HG03066 (cell line): ENCODE results near the gene SIGLEC5.

Experiments
- ATAC-seq: cut with Tn5 transposase; IDR thresholded peaks from one replicate; pipeline ENCODE4 v1.9.1; 2021; ENCODE audit warnings: low read depth; ENCODE audit not compliant: unreplicated experiment

SIGLEC5 gene

GRCh38 chr19:51628153-51628939 is 1.9 kb downstream of the SIGLEC5 start:
- ATAC-seq = no peak

GRCh38 chr19:51627491-51628138 is 2.6 kb downstream of the SIGLEC5 start:
- no peak for ATAC-seq

GRCh38 chr19:51626675-51627074 is 3.5 kb downstream of the SIGLEC5 start:
- no peak for ATAC-seq

- ATAC-seq = no peak
Measured at GRCh38 chr19:51621178-51621577, 9.0 kb downstream of the SIGLEC5 start.

GRCh38 chr19:51615991-51616390 is 14.2 kb downstream of the SIGLEC5 start:
- no peak for ATAC-seq

- ATAC-seq = no peak
Measured at GRCh38 chr19:51614789-51615188, 15.4 kb downstream of the SIGLEC5 start.

GRCh38 chr19:51610576-51610975 is 19.6 kb downstream of the SIGLEC5 start:
- ATAC-seq = no peak

- ATAC-seq = no peak
Measured at GRCh38 chr19:51607920-51608562, 22.2 kb downstream of the SIGLEC5 start.

GRCh38 chr19:51607077-51607476 is 23.1 kb downstream of the SIGLEC5 start:
- peak; percentile 93 for ATAC-seq

GRCh38 chr19:51602189-51602854 is 27.9 kb downstream of the SIGLEC5 start:
- no peak for ATAC-seq

GRCh38 chr19:51600940-51601580 is 29.1 kb downstream of the SIGLEC5 start:
- ATAC-seq = no peak

GRCh38 chr19:51599084-51599483 is 31.1 kb downstream of the SIGLEC5 start:
- no peak for ATAC-seq

GRCh38 chr19:51598159-51598915 is 31.9 kb downstream of the SIGLEC5 start:
- no peak for ATAC-seq

GRCh38 chr19:51595190-51596175 is 34.7 kb downstream of the SIGLEC5 start:
- no peak for ATAC-seq

GRCh38 chr19:51594774-51595109 is 35.5 kb downstream of the SIGLEC5 start:
- no peak for ATAC-seq

- ATAC-seq = peak; percentile 97
Measured at GRCh38 chr19:51593969-51594773, 36.0 kb downstream of the SIGLEC5 start.

- ATAC-seq = no peak
Measured at GRCh38 chr19:51593138-51593890, 36.9 kb downstream of the SIGLEC5 start.
